HG02852 (cell line): ENCODE data around the gene ZNF587B.
A peak's percentile ranks its signal among the peaks of the same experiment; 100 is the strongest.
"Not testable (repeated sequence)": the region's sequence is repeated elsewhere in the genome, so short reads cannot be mapped to it uniquely, and the experiment has no call there.

Source experiments
- ATAC-seq: cut with Tn5 transposase; IDR thresholded peaks from one replicate; pipeline ENCODE4 v1.9.1; 2021; ENCODE audit warnings: mild to moderate bottlenecking, moderate library complexity; ENCODE audit not compliant: unreplicated experiment

The ZNF587B gene

GRCh38 chr19:57867868-57868492 is 37.9 kb downstream of the ZNF587B start:
- no peak for ATAC-seq

GRCh38 chr19:57869655-57870054 is 39.6 kb downstream of the ZNF587B start:
- ATAC-seq = not testable (repeated sequence)

GRCh38 chr19:57870225-57870624 is 40.1 kb downstream of the ZNF587B start:
- ATAC-seq = no peak

GRCh38 chr19:57872450-57872849 is 42.4 kb downstream of the ZNF587B start:
- ATAC-seq = no peak

- not testable (repeated sequence) for ATAC-seq
Measured at GRCh38 chr19:57873883-57874799, 44.0 kb downstream of the ZNF587B start.

GRCh38 chr19:57886046-57886445 is 55.9 kb downstream of the ZNF587B start:
- no peak for ATAC-seq

- ATAC-seq = no peak
Measured at GRCh38 chr19:57887195-57887941, 57.3 kb downstream of the ZNF587B start.

GRCh38 chr19:57888107-57888559 is 58.0 kb downstream of the ZNF587B start:
- ATAC-seq = no peak

- ATAC-seq = peak; percentile 66
Measured at GRCh38 chr19:57888560-57889231, 58.6 kb downstream of the ZNF587B start, which contains the start of gene ZNF814. TSS of gene ZNF814 (minus strand) at chr19:57889037. CDS start at chr19:57888802, 235 bp downstream.

- ATAC-seq = not testable (repeated sequence)
Measured at GRCh38 chr19:57890706-57891105, 60.6 kb downstream of the ZNF587B start.
